GM19099 (cell line): Measurements from ENCODE around the gene NBEAL2.

Experiments
- POLR2A ChIP-seq: IDR thresholded peaks from 3 replicates; pipeline ENCODE4 v1.6.1; 2011; ENCODE audit warnings: low read depth; ENCODE audit not compliant: insufficient read length; ENCODE audit errors: extremely low read depth

Gene NBEAL2

GRCh38 chr3:47006145-47006651 lies 26.7 kb downstream of the NBEAL2 start:
- TF ChIP-seq POLR2A: no peak

- no peak for TF ChIP-seq POLR2A
These were observed 27.5 kb downstream of the NBEAL2 start for GRCh38 chr3:47007001-47007400.

GRCh38 chr3:47007482-47008233 lies 28.2 kb downstream of the NBEAL2 start:
- TF ChIP-seq POLR2A: no peak

GRCh38 chr3:47008234-47008796 lies 28.8 kb downstream of the NBEAL2 start:
- no peak for TF ChIP-seq POLR2A

GRCh38 chr3:47008851-47009224 lies 29.4 kb downstream of the NBEAL2 start:
- no peak for TF ChIP-seq POLR2A

- TF ChIP-seq POLR2A: peak; percentile 71
These were observed 30.0 kb downstream of the NBEAL2 start for GRCh38 chr3:47009225-47010110.

GRCh38 chr3:47010111-47010712 lies 30.7 kb downstream of the NBEAL2 start:
- no peak for TF ChIP-seq POLR2A

- TF ChIP-seq POLR2A: no peak
These were observed 31.4 kb downstream of the NBEAL2 start for GRCh38 chr3:47010910-47011309.

GRCh38 chr3:47011371-47011770 lies 31.9 kb downstream of the NBEAL2 start:
- no peak for TF ChIP-seq POLR2A

- no peak for TF ChIP-seq POLR2A
These were observed 33.1 kb downstream of the NBEAL2 start for GRCh38 chr3:47012342-47013230.

GRCh38 chr3:47013231-47013630 lies 33.8 kb downstream of the NBEAL2 start:
- no peak for TF ChIP-seq POLR2A

- no peak for TF ChIP-seq POLR2A
These were observed 34.6 kb downstream of the NBEAL2 start for GRCh38 chr3:47014036-47014435.

- TF ChIP-seq POLR2A: no peak
These were observed 35.7 kb downstream of the NBEAL2 start for GRCh38 chr3:47015151-47015550.
